Erythroblast (primary cell): ENCODE measurements around the gene TMEM170B.

Source experiments
- GATA1 ChIP-seq: IDR thresholded peaks from 2 replicates; pipeline ENCODE4 v1.6.1; 2011; ENCODE audit warnings: low read depth, mild to moderate bottlenecking, control low read depth, low read length, moderate library complexity
- POLR2A ChIP-seq: IDR thresholded peaks from 2 replicates; pipeline ENCODE4 v1.6.1; 2011; ENCODE audit warnings: mild to moderate bottlenecking, low read length

DNA sequence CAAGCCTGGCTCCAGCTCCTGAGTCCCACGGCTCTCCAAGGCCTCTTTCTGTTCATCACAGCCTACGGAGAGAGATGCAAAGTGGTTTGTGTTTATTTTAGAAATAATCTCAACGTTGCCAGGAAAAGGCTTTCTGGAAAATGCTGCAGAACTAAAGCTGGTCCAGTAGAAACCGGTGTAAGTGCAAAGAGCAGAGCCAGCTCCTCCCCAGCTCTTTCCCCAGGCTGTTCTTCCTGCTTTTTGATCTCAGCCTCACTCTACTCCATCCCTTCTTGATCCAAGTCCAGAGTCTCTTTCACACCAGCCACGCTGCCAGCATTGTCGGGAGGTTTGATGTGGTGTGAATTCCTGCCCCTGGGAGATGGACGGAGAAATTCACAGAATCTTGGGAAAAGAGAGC is 69.8 kb downstream of the TMEM170B start:
- TF ChIP-seq POLR2A = no peak
- no peak for TF ChIP-seq GATA1
